ENCODE results near the gene XYLB.
"Not testable (repeated sequence)": the region's sequence is repeated elsewhere in the genome, so short reads cannot be mapped to it uniquely, and the experiment has no call there.

Gene XYLB

DNA sequence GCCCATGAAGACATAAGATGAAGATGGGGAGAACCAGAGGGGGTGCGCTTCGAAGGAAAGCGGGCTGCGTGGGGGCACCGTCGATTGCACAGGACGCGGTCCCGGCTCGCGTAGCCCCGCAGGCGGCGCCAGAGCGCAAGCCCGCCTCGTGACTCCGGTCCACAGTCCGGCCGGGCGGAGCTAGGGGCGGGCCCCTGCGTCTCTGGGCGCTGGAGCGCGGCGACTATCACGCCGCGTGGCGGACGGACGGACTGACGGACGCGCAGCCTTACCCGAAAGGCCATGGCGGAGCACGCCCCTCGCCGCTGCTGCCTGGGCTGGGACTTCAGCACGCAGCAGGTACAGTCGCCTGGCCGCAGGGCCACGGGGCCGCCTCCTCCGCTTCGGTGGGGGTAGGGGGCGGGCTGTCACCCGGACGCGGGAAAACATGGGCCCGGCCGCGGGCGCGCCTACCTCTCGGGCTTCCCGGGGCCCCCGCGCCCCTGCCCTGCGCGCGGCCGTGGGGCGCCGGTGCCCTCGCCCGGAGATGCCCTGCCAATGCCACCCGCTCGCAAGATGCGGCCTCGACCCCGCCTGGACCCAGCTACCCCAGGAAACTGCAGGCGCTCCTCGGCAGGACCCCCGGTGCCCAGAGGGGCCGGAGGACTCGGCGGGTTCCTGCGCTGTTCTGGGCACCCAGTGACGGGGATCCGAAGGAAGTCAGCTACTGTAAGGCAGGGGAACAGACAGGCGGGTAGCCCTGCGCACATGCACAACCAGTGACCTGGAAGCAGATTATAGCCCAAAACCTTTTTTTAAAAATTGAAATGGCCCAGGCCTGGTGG lies at the start of gene XYLB:
Gene XYLB (plus strand): TSS at position 199 of the 824 bp plus-strand sequence. CDS start 84 bp downstream, at position 283.
- peak; percentile 83 for DNase-seq (ENCODE audit: low spot score)
- ATAC-seq (ENCODE audit: low read depth): peak; percentile 94
- H3K4me3 ChIP-seq (ENCODE audit: severe bottlenecking): peak within 1 kb of the TSS; percentile 53
- H3K9me3 ChIP-seq (ENCODE audit: severe bottlenecking): no peaks in the 10 kb centered on the region
- no peak within 1 kb of the TSS for H3K27ac ChIP-seq (ENCODE audit: poor library complexity, severe bottlenecking)
- 0 out of 2 replicates have a peak, but pooled peaks cover 2% of the 10 kb centered on the region for H3K36me3 ChIP-seq (ENCODE audit: low read depth)
- no peaks in the 10 kb centered on the region for H3K4me1 ChIP-seq (ENCODE audit: insufficient read depth, poor library complexity, severe bottlenecking)
- TF ChIP-seq, protein P1, sequence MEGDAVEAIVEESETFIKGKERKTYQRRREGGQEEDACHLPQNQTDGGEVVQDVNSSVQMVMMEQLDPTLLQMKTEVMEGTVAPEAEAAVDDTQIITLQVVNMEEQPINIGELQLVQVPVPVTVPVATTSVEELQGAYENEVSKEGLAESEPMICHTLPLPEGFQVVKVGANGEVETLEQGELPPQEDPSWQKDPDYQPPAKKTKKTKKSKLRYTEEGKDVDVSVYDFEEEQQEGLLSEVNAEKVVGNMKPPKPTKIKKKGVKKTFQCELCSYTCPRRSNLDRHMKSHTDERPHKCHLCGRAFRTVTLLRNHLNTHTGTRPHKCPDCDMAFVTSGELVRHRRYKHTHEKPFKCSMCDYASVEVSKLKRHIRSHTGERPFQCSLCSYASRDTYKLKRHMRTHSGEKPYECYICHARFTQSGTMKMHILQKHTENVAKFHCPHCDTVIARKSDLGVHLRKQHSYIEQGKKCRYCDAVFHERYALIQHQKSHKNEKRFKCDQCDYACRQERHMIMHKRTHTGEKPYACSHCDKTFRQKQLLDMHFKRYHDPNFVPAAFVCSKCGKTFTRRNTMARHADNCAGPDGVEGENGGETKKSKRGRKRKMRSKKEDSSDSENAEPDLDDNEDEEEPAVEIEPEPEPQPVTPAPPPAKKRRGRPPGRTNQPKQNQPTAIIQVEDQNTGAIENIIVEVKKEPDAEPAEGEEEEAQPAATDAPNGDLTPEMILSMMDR (IDR thresholded peaks at IDR 0.05; ENCODE audit: poor library complexity, severe bottlenecking): peak; percentile 92
- no peaks in the 10 kb centered on the region for H3K27me3 ChIP-seq (ENCODE audit: insufficient read depth, poor library complexity, severe bottlenecking)

DNA sequence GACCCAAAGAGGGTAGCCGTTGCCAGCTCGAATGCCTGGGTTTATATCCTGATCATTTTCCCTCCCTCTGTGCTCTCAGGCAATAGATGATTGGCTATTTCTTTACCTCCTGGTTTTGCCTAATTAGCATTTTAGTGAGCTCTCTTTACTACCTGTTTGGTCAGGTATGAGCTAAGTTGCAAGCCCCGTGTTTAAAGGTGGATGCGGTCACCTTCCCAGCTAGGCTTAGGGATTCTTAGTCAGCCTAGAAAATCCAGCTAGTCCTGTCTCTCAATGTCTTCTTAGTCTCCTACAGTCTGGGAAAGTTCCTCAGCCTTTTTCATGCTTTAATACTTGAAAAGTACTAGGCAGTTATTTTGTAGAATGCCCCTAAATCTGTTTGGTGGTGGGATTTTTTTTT lies 49.5 kb upstream of the XYLB start:
- H3K4me1 ChIP-seq (ENCODE audit: insufficient read depth, poor library complexity, severe bottlenecking); H3K27me3 ChIP-seq (ENCODE audit: insufficient read depth, poor library complexity, severe bottlenecking); H3K36me3 ChIP-seq (ENCODE audit: low read depth); H3K9me3 ChIP-seq (ENCODE audit: severe bottlenecking); ATAC-seq (ENCODE audit: low read depth); H3K27ac ChIP-seq (ENCODE audit: poor library complexity, severe bottlenecking); H3K4me3 ChIP-seq (ENCODE audit: severe bottlenecking); DNase-seq (ENCODE audit: low spot score): not testable (repeated sequence)

- Histone ChIP-seq H3K4me1 (ENCODE audit: insufficient read depth, poor library complexity, severe bottlenecking) (no peaks in the 10 kb centered on the region), H3K9me3 (ENCODE audit: severe bottlenecking) (no peaks in the 10 kb centered on the region), H3K4me3 (ENCODE audit: severe bottlenecking) (no peak overlapping the region), H3K27ac (ENCODE audit: poor library complexity, severe bottlenecking) (no peak overlapping the region), H3K36me3 (ENCODE audit: low read depth) (no peaks in the 10 kb centered on the region), H3K27me3 (ENCODE audit: insufficient read depth, poor library complexity, severe bottlenecking) (no peaks in the 10 kb centered on the region)
- no peak for ATAC-seq (ENCODE audit: low read depth)
- TF ChIP-seq, protein P1 (IDR thresholded peaks at IDR 0.05; ENCODE audit: poor library complexity, severe bottlenecking): no peak
- no peak for DNase-seq (ENCODE audit: low spot score)
Observed at GRCh38 chr3:38297537-38297936, 49.0 kb upstream of the XYLB start.

- no peak overlapping the region for H3K4me3 ChIP-seq (ENCODE audit: severe bottlenecking)
- no peaks in the 10 kb centered on the region for H3K36me3 ChIP-seq (ENCODE audit: low read depth)
- TF ChIP-seq, protein P1 (IDR thresholded peaks at IDR 0.05; ENCODE audit: poor library complexity, severe bottlenecking): peak; percentile 69
- no peaks in the 10 kb centered on the region for H3K4me1 ChIP-seq (ENCODE audit: insufficient read depth, poor library complexity, severe bottlenecking)
- no peak overlapping the region for H3K27ac ChIP-seq (ENCODE audit: poor library complexity, severe bottlenecking)
- no peaks in the 10 kb centered on the region for H3K27me3 ChIP-seq (ENCODE audit: insufficient read depth, poor library complexity, severe bottlenecking)
- H3K9me3 ChIP-seq (ENCODE audit: severe bottlenecking): no peaks in the 10 kb centered on the region
- ATAC-seq (ENCODE audit: low read depth): peak; percentile 64; the same call in 1 of the 3 replicates
- DNase-seq (ENCODE audit: low spot score): no peak
Observed at GRCh38 chr3:38297947-38298711, 48.5 kb upstream of the XYLB start.

DNA sequence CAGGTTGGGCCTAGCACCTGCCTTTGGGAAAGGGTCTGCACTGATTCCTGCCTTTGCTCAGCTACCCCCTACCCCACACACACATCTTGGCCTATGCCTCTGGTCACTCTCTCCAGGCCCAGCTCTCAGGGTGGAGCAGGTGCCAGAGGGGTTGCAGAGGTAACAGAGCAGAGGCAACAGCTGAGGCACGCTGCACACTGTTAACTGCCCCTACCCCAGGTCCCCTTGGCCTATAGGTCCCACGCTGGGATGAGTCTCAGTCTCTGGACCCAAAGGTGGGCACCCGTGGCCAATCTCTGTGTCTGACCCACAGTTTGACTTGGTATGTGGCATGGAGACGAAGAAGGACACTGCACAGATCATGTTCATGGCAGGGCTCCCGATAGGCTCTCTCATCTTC lies 39.6 kb upstream of the XYLB start:
- Histone ChIP-seq H3K4me1 (ENCODE audit: insufficient read depth, poor library complexity, severe bottlenecking) (no peaks in the 10 kb centered on the region), H3K27ac (ENCODE audit: poor library complexity, severe bottlenecking) (no peak overlapping the region)
- TF ChIP-seq, protein P1 (IDR thresholded peaks at IDR 0.05; ENCODE audit: poor library complexity, severe bottlenecking): no peak

More for the DNA sequence above, 39.6 kb upstream of the XYLB start:
- Histone ChIP-seq H3K9me3 (ENCODE audit: severe bottlenecking) (no peaks in the 10 kb centered on the region), H3K27me3 (ENCODE audit: insufficient read depth, poor library complexity, severe bottlenecking) (no peaks in the 10 kb centered on the region), H3K4me3 (ENCODE audit: severe bottlenecking) (no peak overlapping the region), H3K36me3 (ENCODE audit: low read depth) (no peaks in the 10 kb centered on the region)
- ATAC-seq (ENCODE audit: low read depth) (no peak), DNase-seq (ENCODE audit: low spot score) (no peak)
